Glomerular endothelial cell (primary cell): Measurements from ENCODE around the gene LILRB3. TPM values are rescaled to one million over a fixed set of nuclear protein-coding genes. Genes with fewer than 3 reads are reported as not detected.
"Not testable (repeated sequence)": the region's sequence is repeated elsewhere in the genome, so short reads cannot be mapped to it uniquely, and the experiment has no call there.

Experiments
- DNase-seq: peaks from one replicate; pipeline ENCODE4 v3.0.0-alpha.2; 2011; ENCODE audit warnings: low read depth, low spot score; ENCODE audit errors: extremely low read depth
- total RNA-seq: library from RNA; depleted of rRNA; stranded (reverse); fragments of >200 nt; gene quantifications from 2 replicates; pipeline ENCODE4 v1.2.3, GENCODE V29; 2015

The LILRB3 gene
- total RNA-seq, result not detected in 2 replicates

DNA sequence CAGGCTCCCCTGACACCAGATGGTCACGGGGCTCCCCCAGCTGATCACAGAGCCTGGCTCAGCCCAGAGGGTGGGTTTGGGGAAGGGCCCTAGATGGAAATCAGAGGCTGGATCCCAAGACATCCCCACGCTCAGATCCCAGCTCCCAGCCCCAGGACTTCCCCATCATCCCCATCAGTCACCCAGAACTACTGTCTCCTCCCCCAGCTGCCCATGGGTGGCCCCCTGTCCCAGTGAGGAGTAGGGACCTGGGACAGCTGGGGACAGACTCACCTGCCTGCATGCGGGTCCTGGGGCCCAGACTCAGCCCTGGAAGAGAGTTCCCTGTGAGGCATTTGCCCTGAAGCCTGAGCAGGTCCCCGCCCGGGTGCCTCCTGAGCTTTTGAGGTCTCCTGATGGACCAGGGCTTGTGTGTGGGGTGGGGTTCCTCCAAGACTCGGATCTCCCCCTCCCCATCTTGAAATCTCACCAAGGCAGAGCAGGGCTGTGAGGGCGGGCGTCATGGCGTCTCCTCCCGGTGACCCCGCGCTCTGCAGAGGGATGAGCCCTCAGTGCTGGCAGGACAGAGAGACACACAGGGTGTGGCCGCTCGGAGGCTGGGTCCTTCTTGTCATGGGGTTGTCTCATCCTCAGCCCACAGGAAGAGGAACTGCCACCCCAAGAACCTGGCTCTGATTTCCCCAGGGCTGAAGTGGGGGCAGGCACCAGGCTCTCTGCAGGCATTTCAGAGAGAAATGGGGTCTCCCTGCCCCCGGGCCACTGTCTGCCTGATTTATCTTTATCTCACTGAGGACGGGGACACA is at the start of gene LILRB3:
LILRB3 (minus strand) TSS at position 534 of the 803 bp plus-strand sequence; CDS start at position 503, 31 bp downstream.
- DNase-seq, result not testable (repeated sequence)

DNA sequence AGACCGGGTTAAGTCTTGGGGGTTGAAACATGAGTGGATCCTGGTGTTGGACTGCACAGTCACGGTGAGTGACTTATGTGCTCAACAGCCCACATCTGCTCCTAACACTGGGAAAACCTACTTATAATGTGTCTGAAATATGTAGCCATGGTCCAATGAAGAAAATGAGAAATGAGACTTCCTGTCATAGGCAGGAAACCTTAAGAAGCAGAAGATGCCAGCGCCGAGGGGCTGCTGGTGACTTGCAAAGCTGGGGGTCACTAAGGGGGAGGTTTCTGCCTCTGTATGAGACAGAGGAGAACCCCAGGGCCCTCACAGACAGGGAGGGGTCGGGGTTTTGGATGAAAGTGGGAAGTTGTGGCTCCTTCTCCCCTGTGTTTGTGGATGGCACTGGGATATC is 49.4 kb upstream of the LILRB3 start:
- DNase-seq, result not testable (repeated sequence)

DNA sequence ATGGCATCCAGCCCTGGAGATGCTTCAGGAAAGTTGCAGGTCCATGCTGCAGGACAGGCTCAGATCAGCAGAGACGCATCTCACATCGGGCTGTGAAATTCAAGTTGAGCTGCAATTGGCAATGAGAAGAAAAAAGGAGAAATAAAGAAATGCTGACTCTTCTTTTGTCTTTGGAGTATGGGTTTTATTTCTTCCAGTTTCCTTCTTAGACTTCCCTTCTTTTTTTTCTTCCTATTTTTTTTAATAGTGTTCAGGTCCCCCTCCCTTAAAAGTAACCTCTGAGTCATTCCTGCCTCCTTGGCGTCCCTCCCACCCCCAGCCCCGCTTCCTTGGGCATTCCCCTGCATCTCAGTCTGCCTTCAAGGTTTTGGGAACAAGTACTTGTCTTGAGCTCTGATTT is 48.8 kb upstream of the LILRB3 start:
- DNase-seq, result not testable (repeated sequence)

DNA sequence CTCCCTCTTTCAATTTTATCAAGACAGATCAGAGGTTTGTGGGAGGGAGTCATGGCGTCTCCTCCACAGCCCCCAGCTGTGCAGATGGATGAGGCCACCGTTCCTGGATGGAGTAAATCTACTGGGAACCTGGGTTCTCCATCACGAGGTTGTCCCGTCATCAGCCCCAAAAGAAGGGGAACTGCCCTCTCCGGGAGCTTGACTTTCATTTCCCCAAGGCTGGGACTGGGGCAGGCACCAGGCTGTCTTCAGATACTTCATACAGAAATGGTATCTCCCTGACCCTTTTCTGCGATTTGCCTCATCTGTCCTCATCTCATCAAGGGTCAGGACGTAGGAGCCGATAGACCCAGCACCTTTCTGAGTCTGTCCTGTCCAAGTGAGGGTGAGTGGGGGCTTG is 48.3 kb upstream of the LILRB3 start:
- DNase-seq, result no peak

DNA sequence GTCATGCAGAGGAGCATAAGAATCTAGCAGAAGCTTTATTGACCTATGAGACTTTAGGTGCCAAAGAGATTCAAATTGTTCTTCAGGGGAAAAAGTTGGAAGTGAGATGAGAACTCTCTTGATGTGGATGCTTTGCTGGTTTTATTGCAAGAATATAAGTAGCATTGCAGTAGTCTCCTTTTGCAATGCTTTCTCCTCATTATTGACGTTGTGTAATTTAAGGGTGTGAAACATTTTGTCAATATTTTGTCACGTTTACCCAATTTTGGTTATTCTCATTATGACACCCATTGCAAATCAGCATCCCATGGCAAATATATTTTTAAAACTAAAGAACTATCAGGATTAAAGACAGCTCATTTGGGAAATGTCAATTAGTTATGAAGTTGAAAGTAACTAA is 46.1 kb upstream of the LILRB3 start:
- no peak for DNase-seq

DNA sequence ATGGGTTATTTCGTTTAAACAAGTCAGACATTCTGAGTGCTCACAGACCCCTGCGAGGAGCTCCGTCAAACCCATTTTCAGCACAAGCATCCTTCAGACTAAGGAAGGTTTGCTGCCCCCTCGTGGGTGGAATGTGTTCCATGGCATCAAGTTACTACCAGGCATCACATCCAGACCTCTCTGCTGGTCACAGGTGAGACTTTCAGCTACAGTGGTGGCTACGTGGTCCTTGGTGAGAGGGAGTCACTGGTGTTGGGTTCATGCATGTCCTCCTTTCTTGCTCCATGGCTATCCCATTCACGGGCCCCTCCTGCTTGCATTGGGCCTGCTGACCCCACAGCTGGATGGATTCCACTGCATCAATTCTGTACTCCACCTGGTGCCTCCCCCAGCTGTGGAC is 43.3 kb upstream of the LILRB3 start:
- peak; percentile 42 for DNase-seq

DNA sequence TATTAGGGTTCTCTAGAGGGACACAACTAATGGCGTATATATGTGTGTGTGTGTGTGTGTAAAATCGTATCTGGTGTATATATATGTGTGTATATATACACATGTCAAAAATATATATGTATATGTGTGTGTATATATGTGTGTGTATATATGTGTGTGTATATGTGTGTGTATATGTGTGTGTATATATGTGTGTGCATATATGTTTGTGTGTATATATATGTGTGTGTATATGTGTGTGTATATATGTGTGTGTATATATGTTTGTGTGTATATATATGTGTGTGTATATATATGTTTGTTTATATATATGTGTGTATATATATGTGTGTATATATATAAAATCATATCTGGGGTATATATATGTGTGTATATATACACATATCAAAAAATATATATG is 39.7 kb upstream of the LILRB3 start:
- no peak for DNase-seq

DNA sequence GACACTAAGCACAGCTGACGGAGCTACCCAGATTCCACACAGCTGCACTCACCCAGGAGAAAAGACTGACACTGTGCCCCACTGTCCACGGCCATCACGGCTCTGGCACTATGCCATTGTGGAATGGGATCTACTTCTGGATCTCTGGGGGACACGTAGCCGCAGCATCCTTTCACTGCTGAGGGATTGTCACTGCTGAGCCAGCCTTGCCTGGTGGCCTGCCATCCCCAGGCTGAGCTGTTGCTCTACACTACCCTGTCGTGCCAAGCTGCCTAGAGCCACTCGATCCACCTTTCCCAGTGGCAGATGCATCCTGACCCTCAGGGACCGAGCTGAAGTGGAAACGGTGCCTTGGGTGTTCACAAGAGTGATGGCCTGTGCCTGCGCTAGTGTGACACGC is 39.3 kb upstream of the LILRB3 start:
- DNase-seq, result no peak

DNA sequence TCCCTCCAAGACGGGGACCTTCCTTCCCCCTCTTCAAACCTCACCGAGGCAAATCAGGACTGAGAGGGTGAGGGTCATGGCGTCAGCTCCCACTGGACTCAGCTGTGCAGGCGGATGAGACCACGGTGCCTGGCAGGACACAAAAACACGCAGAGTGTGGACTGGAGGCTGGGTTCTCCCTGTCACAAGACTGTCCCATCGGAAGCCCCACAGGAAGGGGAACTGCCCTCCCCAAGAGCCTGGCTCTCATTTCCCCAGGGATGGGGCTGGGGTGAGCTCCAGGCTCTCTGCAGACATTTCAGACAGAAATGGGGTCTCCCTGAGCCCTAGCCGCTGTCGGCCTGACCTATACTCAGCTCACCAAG is 34.3 kb upstream of the LILRB3 start, which contains the start of gene LILRB5:
LILRB5 (minus strand) TSS at position 158 of the 365 bp plus-strand sequence; CDS start at position 78, 80 bp downstream.
- no peak for DNase-seq

DNA sequence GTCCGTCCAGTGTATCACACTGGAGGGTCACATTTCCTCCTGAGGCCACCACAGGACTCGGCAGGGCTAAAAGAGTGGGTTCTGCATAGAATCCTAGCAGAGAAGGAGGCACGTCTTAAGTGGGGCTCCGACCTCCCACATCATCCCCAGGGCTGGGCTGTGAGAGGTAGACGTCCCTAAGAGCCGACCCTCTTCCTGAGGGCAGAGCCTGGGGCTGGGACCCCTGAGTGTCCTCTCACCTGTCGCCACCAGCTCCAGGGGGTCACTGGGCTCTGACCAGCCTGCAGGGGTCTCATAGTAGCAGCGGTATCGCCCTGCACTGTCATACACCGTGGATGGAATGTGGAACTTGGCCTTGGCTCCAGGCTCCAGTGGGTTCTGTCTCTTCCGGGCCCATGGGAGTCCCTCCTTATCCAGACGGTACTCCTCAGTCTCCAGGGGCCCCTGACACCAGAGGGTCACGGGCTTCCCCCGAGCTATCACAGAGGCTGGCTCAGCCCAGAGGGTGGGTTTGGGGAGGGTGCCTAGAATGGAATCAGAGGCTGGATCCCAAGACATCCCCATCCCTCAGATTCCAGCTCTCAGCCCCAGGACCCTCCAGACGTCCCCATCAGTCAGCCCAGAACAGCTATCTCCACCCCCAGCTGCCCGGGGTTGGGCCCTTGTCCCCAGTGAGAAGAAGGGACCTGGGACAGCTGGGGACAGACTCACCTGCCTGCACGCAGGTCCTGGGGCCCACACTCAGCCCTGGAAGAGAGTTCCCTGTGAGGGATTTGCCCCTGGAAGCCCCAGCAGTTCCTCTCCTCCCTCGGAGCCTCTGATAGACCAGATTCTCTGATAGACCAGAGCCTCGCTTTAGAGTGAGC is 33.7 kb upstream of the LILRB3 start:
- DNase-seq, result no peak

DNA sequence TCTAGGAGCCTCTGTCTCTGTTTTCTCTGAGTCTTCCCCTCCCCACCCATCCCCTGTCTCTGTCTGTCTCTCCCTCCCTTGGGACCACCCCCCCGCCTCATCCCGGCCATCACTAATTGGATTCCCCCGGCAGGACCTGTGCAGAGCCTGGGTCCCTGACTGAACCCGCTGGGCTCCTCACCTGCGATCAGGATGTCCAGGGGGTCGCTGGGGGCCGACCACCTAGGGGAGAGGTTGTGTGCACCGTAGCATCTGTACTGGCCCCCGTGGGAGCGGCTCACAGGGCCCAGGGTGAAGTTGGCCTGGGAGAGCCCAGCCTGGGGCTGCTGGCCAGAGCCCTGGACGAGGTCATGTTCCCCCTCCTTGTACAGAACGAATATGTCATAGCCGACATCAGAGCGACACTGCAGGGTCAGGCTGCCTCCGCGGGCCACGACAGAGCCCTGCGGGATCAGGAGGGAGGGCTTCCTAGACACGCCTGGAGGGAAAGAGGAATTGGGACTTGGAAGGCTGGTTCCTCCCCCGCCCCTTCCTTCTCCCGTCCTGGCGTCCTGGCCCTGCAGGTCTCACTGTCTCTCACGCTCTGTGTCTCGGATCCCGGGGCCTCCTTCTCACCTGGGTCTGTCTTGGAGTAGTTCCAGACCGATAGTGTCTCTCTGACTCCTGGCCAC is 32.4 kb upstream of the LILRB3 start:
- no peak for DNase-seq

DNA sequence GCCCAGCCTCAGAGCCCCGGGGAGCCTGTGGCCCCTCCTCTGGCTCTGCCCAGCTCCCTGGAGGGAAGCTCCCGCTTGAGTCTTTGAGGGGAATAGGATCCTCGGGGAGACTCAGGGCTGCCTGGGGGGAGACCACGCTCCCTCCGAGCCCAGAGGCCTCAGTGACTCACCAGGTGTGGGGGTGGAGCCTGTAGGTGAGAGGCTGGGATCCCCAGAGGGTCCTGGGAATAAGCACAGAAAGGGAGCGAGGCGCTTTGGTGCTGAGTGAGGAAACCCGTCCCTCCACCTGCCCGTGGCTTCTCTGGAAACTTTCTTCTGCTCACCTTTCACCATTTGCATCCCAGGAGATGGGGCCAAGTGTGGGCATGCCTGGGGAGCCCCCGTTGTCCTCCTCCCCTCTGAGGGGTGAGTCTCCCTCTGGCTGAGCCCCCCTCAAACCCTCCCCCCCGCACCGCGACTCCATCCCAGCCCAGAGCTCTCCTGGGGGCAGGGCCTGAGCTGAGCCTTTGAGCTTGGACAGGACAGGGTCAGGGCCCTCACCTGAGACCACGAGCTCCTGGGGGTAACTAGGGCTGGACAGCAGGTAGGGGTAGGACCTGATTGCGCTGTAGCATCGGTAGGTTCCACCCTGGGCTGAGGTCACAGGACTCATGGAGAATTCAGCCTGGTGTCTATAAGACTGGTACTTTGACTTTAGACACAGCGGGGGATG is 31.5 kb upstream of the LILRB3 start:
- DNase-seq, result no peak

DNA sequence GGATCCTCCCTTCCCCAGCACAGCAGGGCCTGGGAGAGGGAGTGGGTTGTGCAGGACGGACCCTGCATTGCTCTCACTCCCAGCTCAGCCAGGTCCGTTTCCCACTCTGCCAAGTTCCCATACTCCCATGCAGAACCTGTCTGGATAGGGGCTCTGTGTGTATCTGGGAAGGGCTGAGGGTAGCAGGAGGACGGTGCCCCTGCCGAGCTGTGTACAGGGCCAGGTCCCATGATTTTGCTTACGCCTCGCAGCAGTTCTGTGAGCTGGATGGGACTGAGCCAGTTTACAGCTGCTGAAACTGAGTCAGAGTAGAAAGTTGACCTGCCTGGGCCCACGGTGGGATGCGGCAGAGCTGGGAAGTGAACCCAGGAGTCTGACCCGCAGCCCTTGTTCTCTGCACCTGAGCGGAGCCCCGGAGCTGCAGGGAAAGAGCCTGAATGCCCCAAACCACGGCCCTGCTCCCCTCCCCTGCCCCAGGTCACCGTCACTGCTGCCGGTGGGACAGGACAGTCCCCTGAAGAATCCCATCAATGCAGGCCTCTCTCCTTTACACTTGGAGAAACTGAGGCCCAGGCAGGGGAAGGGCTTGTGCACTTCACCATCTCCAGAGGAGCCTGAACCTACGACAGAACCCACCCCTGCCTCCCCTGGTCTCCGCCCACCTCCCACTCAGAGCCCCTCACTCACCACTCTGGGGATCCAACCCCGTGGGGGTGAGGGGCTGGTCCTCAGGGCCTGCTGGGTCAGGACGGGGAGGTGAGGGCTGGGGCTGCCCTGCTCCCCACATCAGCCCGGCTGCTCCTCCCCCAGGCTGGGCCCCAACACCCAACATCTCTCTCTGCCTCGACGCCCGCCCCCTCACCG is 30.8 kb upstream of the LILRB3 start:
- DNase-seq, result no peak

DNA sequence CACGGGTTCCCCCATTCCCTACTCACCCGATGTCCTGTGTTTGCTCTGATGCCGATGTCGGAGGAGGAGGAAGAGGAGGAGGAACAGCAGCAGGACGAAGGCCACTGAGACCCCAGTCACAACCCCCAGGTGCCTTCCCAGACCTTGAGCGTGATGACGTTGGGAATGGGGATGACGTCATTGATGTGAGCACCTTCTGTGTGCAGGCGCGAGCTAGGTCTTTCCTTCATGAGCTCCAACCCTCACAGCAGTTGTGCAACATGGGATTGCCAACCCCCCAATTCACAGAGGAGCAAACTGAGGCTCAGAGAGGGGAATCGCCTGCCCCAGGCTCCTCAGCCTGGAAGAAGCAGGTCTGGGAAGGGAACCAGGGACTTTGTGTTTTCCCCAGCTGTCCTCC is 30.0 kb upstream of the LILRB3 start:
- DNase-seq, result no peak

DNA sequence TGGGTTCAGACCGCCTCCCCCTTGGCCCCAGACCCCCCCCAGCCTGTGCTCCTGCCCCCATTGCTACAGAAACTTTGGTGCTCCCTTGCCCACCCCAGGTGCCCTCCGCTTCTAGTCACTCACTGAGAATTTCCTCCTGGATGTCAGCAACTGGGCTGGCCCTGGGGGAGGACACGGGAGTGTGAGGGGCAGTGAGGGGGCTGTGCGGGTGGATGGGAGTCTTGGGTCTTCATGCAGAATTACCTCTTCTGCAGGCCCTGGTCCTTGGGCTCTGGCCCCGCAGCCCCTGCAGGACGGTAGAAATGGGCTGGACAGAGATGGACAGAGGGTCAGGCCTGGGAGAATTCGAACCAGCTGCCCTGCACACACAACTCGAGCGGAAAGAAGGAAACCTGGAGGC is 29.4 kb upstream of the LILRB3 start:
- DNase-seq, result no peak

DNA sequence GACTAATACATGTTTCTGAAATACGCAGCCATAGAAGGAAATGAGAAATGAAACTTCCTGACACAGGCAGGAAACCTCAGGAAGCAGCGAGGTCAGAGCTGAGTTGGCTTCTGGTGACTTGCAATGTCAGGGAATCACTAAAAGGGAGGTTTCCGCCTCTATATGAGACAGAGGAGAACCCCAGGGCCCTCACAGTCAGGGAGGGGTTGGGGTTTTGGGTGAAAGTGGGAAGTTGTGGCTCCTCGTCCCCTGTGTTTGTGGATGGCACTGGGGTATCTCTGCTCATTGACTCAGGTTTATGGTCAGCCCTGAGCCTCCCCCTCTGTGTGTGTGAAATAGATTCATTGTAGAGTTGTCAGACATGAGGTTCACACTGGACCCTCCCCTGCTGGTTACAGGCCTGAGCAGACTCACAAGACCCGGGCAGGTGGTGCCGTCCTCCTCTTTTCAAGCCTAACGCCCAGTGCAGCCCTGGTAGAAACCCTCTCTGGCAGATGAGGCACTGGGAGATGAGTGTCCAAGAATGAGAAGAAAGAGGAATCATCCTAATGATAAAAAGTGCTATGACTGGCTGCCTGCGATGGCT is 25.3 kb upstream of the LILRB3 start:
- no peak for DNase-seq

DNA sequence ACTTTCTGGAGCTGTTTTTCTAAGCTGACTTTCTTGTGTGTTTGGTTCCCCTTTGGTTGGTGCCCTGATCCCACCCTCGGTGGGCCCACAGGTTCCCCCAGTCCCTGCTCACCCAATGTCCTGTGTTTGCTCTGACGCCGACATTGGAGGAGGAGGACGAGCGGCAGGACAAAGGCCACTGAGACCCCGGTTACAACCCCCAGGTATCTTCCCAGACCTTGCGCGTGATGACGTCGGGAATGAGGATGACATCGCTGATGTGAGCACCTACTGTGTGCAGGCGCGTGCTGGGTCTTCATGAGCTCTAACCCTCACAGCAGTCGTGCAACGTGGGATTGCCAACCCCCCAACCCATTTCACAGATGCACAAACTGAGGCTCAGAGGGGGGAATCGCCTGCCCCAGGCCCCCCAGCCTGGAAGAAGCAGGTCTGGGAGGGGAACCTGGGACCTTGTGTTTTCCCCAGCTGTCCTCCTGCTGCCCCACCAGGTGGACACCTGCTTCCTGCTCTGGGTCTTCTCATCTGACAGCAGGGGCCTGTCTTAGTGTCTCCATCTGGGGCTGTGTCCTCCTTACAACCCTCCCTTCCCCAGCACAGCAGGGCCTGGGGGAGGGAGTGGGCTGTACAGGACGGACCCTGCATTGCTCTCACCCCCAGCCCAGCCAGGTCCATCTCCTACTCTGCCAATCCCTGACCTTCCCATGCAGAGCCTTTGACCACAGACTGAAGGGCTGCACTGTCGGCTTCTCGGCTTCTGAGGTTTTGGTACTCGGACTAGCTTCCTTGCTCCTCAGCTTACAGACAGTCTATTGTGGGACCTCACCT is 24.5 kb upstream of the LILRB3 start:
- DNase-seq, result no peak

DNA sequence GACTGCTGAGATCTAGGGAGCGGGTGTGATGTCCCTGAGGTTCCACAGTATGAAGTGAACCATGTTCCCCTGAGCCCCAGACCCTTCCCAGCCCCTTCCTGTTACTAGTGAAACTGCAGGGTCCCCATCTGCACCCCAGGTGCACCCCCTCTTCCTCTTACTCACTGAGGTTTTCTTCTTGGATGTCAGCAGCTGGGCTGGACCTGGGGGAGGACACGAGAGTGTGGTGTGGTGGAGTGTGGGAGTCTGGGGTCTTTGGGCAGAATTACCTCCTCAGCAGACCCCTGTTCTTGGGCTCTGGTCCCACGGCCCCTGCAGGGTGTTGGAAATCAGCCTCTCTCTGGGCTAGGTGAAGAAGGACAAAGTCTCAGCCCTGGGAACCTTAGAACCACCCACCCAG is 23.1 kb upstream of the LILRB3 start:
- no peak for DNase-seq
